Mesenchymal stem cell (in vitro differentiated cells and primary cell): ENCODE data around the gene ACTL6A.

Experiments
- DNase-seq: peaks from one replicate; pipeline ENCODE4 v3.0.0-alpha.2; 2013
- H2AFZ ChIP-seq: one replicate; pipeline ENCODE4 v1.6.1; 2013; ENCODE audit warnings: low read depth, mild to moderate bottlenecking, control low read depth, inconsistent platforms, low read length, moderate library complexity
- H2AK5ac ChIP-seq: 2 replicates; pipeline ENCODE4 v1.6.1; 2013; ENCODE audit warnings: low read length, moderate library complexity, mild to moderate bottlenecking, inconsistent platforms; ENCODE audit not compliant: severe bottlenecking
- H2BK120ac ChIP-seq: one replicate; pipeline ENCODE4 v1.6.1; 2013; ENCODE audit warnings: low read depth, mild to moderate bottlenecking, inconsistent platforms, low read length, moderate library complexity
- H2BK12ac ChIP-seq, 2 experiments: one replicate each; pipeline ENCODE4 v1.6.1; 2013; ENCODE audit warnings: inconsistent platforms in 2 of 2, low read length in 2 of 2, mild to moderate bottlenecking in 2 of 2, moderate library complexity in 2 of 2, control low read depth in 1 of 2
- H2BK15ac ChIP-seq: one replicate; pipeline ENCODE4 v1.6.1; 2013; ENCODE audit warnings: mild to moderate bottlenecking, low read depth, inconsistent platforms; ENCODE audit not compliant: poor library complexity, severe bottlenecking
- H2BK5ac ChIP-seq: 2 replicates; pipeline ENCODE4 v1.6.1; 2013; ENCODE audit warnings: low read depth, mild to moderate bottlenecking, low read length, control low read depth, inconsistent platforms; ENCODE audit not compliant: poor library complexity, severe bottlenecking
- H3K14ac ChIP-seq, 2 experiments: one replicate each; pipeline ENCODE4 v1.6.1; 2013; ENCODE audit warnings: inconsistent platforms in 2 of 2, low read length in 2 of 2, control low read depth in 1 of 2, mild to moderate bottlenecking in 1 of 2, moderate library complexity in 1 of 2
- H3K18ac ChIP-seq, 2 experiments: one replicate each; pipeline ENCODE4 v1.6.1; 2013; ENCODE audit warnings: inconsistent platforms in 2 of 2, low read length in 2 of 2, control low read depth in 1 of 2, low read depth in 1 of 2, mild to moderate bottlenecking in 1 of 2
- H3K23ac ChIP-seq, 2 experiments: one replicate each; pipeline ENCODE4 v1.6.1; 2013; ENCODE audit warnings: inconsistent platforms in 2 of 2, low read length in 2 of 2, mild to moderate bottlenecking in 2 of 2, moderate library complexity in 2 of 2, control low read depth in 1 of 2
- H3K27ac ChIP-seq: 2 replicates; pipeline ENCODE4 v1.5.1; 2013; ENCODE audit warnings: mild to moderate bottlenecking, moderate library complexity, low read length, control low read depth, inconsistent platforms; ENCODE audit not compliant: poor library complexity, severe bottlenecking
- H3K27me3 ChIP-seq, 2 experiments: 2 replicates each; pipeline versions ENCODE4 v1.6.1 to v1.7.0; 2013; ENCODE audit warnings: low read length in 2 of 2, mild to moderate bottlenecking in 2 of 2, moderate library complexity in 2 of 2, control low read depth in 1 of 2, inconsistent platforms in 1 of 2; ENCODE audit not compliant: control insufficient read depth in 1 of 2, insufficient read depth in 1 of 2
- H3K36me3 ChIP-seq, 2 experiments: 2 replicates each; pipeline versions ENCODE4 v1.6.1 to v1.7.0; 2013; ENCODE audit warnings: low read length in 2 of 2, control low read depth in 1 of 2, inconsistent platforms in 1 of 2, low read depth in 1 of 2, mild to moderate bottlenecking in 1 of 2; ENCODE audit not compliant: insufficient read depth in 2 of 2, control insufficient read depth in 1 of 2
- H3K4ac ChIP-seq, 2 experiments: one replicate each; pipeline ENCODE4 v1.6.1; 2013; ENCODE audit warnings: inconsistent platforms in 2 of 2, low read length in 2 of 2, mild to moderate bottlenecking in 2 of 2, moderate library complexity in 2 of 2, control low read depth in 1 of 2, low read depth in 1 of 2
- H3K4me1 ChIP-seq: 2 replicates; pipeline ENCODE4 v1.6.1; 2013; ENCODE audit warnings: low read depth, low read length, control low read depth; ENCODE audit not compliant: control insufficient read depth, insufficient read depth
- H3K4me2 ChIP-seq: 2 replicates; pipeline ENCODE4 v1.6.1; 2013; ENCODE audit warnings: low read length, mild to moderate bottlenecking, inconsistent platforms; ENCODE audit not compliant: poor library complexity, severe bottlenecking
- H3K4me3 ChIP-seq, 2 experiments: 2 replicates each; pipeline versions ENCODE4 v1.5.1 to v1.7.0; 2013; ENCODE audit warnings: low read length in 2 of 2, mild to moderate bottlenecking in 2 of 2, control low read depth in 1 of 2, low read depth in 1 of 2; ENCODE audit not compliant: insufficient read depth in 1 of 2
- H3K79me1 ChIP-seq: replicated peaks from 2 replicates; pipeline ENCODE4 v1.6.1; 2013; ENCODE audit warnings: mild to moderate bottlenecking, control low read depth, low read length, inconsistent platforms; ENCODE audit not compliant: poor library complexity, severe bottlenecking
- H3K9ac ChIP-seq: 2 replicates; pipeline ENCODE4 v1.7.0; 2013; ENCODE audit warnings: mild to moderate bottlenecking, low read length, moderate library complexity
- H3K9me3 ChIP-seq: 2 replicates; pipeline ENCODE4 v1.7.0; 2013; ENCODE audit warnings: mild to moderate bottlenecking, low read length; ENCODE audit not compliant: control insufficient read depth
- H4K8ac ChIP-seq: one replicate; pipeline ENCODE4 v1.6.1; 2013; ENCODE audit warnings: inconsistent platforms, mild to moderate bottlenecking, low read length, moderate library complexity
- H4K91ac ChIP-seq: one replicate; pipeline ENCODE4 v1.6.1; 2013; ENCODE audit warnings: mild to moderate bottlenecking, low read length, inconsistent platforms
- WGBS: methylation state at CpG from one replicate; pipeline ENCODE4 v1.1.7; 2013; ENCODE audit warnings: mixed read lengths; 5-methylcytosine and 5-hydroxymethylcytosine counted together

Gene ACTL6A

DNA sequence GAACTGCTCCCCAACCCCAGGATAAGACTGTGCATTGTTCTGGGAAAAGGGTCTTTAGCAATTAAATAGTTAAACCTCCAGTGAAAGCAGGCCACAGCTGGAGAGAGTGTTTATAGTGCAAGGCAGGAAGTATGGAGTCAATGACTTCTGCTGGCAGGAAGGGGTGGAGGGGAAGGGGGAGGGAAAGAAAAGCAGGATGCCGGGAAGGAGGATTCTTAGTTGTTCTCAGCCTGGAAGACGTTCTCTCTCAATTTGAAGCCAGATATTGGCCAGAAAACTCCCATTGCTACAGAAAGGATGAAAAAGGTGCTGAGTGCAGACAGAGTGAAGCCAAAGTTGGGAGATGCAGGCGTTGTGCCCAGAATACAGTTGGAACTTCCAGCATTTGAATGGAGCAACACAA, 35.7 kb upstream of the ACTL6A start:
- Histone ChIP-seq H3K23ac (no peak overlapping the region), H3K79me1 (no peaks in the 10 kb centered on the region), H3K9ac (peak overlapping the region; percentile 79), H3K4me1 (no peaks in the 10 kb centered on the region), H3K4ac (peak overlapping the region in 1 of 2 experiments; percentile 92), H3K9me3 (no peaks in the 10 kb centered on the region), H4K8ac (peak overlapping the region; percentile 83), H3K27ac (peak overlapping the region; percentile 39), H2BK12ac (peak overlapping the region in 1 of 2 experiments; percentile 17), H3K14ac (no peak overlapping the region), H3K27me3 (no peaks in the 10 kb centered on the region), H3K36me3 (no peaks in the 10 kb centered on the region), H3K18ac (peak overlapping the region; percentile 44 to 71), H3K4me2 (no peak overlapping the region), H3K4me3 (peak overlapping the region in 1 of 2 experiments; percentile 35), H2BK15ac (no peak overlapping the region), H4K91ac (no peak overlapping the region), H2AFZ (no peak overlapping the region), H2BK5ac (no peak overlapping the region), H2AK5ac (no peak overlapping the region), H2BK120ac (no peak overlapping the region)
- DNase-seq: peak; percentile 90
- 6% methylated on average over 3 of the region's 3 CpGs for WGBS

GRCh38 chr3:179528772-179529171, 34.0 kb upstream of the ACTL6A start:
- no peak overlapping the region for H3K27ac ChIP-seq
- H3K36me3 ChIP-seq: no peaks in the 10 kb centered on the region
- no peaks in the 10 kb centered on the region for H3K9me3 ChIP-seq
- DNase-seq: peak; percentile 57
- H3K14ac ChIP-seq: no peak overlapping the region
- no peak overlapping the region for H4K8ac ChIP-seq
- H3K4me2 ChIP-seq: no peak overlapping the region
- H3K23ac ChIP-seq: no peak overlapping the region
- no peaks in the 10 kb centered on the region for H3K4me1 ChIP-seq
- H2BK12ac ChIP-seq: no peak overlapping the region
- H3K9ac ChIP-seq: peak overlapping the region; percentile 20
- H3K79me1 ChIP-seq: no peaks in the 10 kb centered on the region
- H2BK120ac ChIP-seq: no peak overlapping the region
- no peaks in the 10 kb centered on the region for H3K27me3 ChIP-seq
- H3K18ac ChIP-seq: no peak overlapping the region
- no peak overlapping the region for H2BK15ac ChIP-seq
- no peak overlapping the region for H3K4me3 ChIP-seq
- H3K4ac ChIP-seq: no peak overlapping the region
- no peak overlapping the region for H4K91ac ChIP-seq
- H2AFZ ChIP-seq: no peak overlapping the region
- 56% methylated on average over 2 of the region's 4 CpGs for WGBS
- H2BK5ac ChIP-seq: no peak overlapping the region
- no peak overlapping the region for H2AK5ac ChIP-seq

- H2BK120ac ChIP-seq: no peak overlapping the region
- no peaks in the 10 kb centered on the region for H3K4me1 ChIP-seq
- H3K79me1 ChIP-seq: no peaks in the 10 kb centered on the region
- H4K8ac ChIP-seq: no peak overlapping the region
- H2BK15ac ChIP-seq: no peak overlapping the region
- WGBS: 100% methylated on average over 1 of the region's 2 CpGs
- no peak overlapping the region for H2BK12ac ChIP-seq
- H3K9ac ChIP-seq: no peak overlapping the region
- no peak overlapping the region for H2BK5ac ChIP-seq
- no peak overlapping the region for H3K4me3 ChIP-seq
- H3K4ac ChIP-seq: no peak overlapping the region
- H3K9me3 ChIP-seq: no peaks in the 10 kb centered on the region
- no peak overlapping the region for H3K4me2 ChIP-seq
- no peak overlapping the region for H3K18ac ChIP-seq
- H2AK5ac ChIP-seq: no peak overlapping the region
- H2AFZ ChIP-seq: no peak overlapping the region
- H3K23ac ChIP-seq: no peak overlapping the region
- no peak for DNase-seq
- H3K27ac ChIP-seq: no peak overlapping the region
- H4K91ac ChIP-seq: no peak overlapping the region
- H3K27me3 ChIP-seq: no peaks in the 10 kb centered on the region
- no peaks in the 10 kb centered on the region for H3K36me3 ChIP-seq
- no peak overlapping the region for H3K14ac ChIP-seq
These were observed 31.1 kb upstream of the ACTL6A start for GRCh38 chr3:179531576-179531975.

- H3K27ac ChIP-seq: no peak overlapping the region
These were observed 29.5 kb upstream of the ACTL6A start for GRCh38 chr3:179533274-179533673.

More at GRCh38 chr3:179533274-179533673, 29.5 kb upstream of the ACTL6A start:
- Histone ChIP-seq H3K9ac (no peak overlapping the region), H3K79me1 (no peaks in the 10 kb centered on the region), H4K91ac (no peak overlapping the region), H3K4ac (no peak overlapping the region), H3K14ac (no peak overlapping the region), H3K23ac (no peak overlapping the region), H3K4me3 (no peak overlapping the region), H3K27me3 (no peaks in the 10 kb centered on the region), H3K9me3 (no peaks in the 10 kb centered on the region), H2BK5ac (no peak overlapping the region), H2AK5ac (no peak overlapping the region), H2BK15ac (no peak overlapping the region), H3K36me3 (no peaks in the 10 kb centered on the region), H3K4me1 (no peaks in the 10 kb centered on the region), H2BK120ac (no peak overlapping the region), H4K8ac (no peak overlapping the region), H3K4me2 (no peak overlapping the region), H2BK12ac (no peak overlapping the region), H2AFZ (no peak overlapping the region), H3K18ac (no peak overlapping the region)
- WGBS: 88% methylated on average over 4 of the region's 4 CpGs
- no peak for DNase-seq
